GM18868 (cell line): ENCODE data around the gene CSNK1D.

Experiments
- ATAC-seq: cut with Tn5 transposase; IDR thresholded peaks from one replicate; pipeline ENCODE4 v1.9.1; 2021; ENCODE audit warnings: mild to moderate bottlenecking, moderate library complexity; ENCODE audit not compliant: unreplicated experiment

Gene CSNK1D

GRCh38 chr17:82273327-82274133, at the start of gene CSNK1D:
Gene CSNK1D (minus strand): TSS chr17:82273700. CDS start chr17:82273381, 319 bp downstream.
- ATAC-seq, result peak; percentile 75

DNA sequence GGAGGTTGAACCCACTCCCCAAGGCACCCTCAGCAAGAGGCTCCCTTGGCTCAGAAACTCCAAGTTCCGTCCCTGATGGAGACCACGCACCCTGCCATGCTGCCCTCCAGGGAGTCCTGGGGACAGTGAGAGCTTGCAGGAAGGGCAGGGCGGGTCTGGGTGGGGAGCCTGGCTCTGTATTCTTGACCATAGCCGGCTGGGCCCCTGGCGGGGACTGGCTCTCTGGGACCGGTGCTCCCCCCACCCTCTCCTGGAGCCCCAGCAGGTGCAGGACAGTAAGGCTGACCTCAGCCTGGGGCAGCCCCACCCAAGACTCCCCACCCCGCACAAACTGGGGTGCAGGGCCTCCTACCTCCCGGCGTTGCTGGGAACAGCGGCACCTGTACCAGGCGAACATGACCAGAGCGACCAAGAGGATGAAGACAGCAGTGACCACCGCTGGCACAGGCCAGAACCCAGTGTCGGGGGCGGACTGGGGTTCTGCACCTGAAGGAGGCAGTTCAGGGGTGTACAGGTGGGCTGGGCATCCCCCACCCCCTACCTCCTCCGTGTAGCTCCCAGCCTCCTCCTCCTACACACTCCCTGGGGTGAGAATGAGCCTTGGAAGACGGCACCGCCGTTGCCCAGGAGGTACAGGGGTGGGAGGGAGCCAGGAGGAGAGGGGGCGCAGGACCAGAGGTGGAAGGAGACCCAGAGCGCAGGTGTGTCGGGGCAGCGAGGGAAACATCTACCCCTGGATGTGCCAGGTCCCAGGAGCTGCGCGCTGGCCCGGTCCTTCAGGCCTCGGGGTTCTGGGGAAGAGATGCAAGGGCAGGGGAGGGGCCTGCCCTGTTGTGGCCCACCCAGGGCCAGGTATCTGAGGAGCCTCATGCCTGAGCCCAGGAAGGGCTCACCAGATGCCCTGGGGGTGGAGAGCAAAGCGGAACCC, 49.3 kb upstream of the CSNK1D start:
- ATAC-seq, result no peak

DNA sequence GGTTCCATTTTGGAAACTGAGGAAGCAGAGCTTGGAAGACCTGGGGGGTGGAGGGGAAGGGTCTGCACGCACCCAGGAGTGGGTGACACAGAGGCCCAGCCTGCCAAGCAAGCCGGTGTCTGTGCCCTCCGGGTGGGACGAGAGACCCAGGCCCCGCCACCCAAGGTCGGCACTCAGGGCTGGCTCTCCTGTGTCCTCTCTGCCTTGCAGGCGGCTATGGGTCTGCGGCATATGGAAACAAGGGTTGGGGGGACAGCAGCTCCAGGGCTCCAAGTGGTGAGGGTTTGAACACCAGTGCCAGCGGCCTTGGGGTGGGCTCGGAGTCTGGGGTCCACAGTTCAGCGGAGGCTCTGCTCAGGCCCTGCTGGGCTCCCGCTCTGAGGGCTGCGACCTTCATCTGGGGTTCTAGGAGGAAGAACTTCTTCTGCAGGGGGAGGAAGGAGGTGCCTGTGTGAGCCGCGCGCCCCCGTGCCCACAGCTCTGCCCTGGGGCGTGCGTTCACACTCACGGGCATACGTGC, 48.5 kb upstream of the CSNK1D start:
- no peak for ATAC-seq

DNA sequence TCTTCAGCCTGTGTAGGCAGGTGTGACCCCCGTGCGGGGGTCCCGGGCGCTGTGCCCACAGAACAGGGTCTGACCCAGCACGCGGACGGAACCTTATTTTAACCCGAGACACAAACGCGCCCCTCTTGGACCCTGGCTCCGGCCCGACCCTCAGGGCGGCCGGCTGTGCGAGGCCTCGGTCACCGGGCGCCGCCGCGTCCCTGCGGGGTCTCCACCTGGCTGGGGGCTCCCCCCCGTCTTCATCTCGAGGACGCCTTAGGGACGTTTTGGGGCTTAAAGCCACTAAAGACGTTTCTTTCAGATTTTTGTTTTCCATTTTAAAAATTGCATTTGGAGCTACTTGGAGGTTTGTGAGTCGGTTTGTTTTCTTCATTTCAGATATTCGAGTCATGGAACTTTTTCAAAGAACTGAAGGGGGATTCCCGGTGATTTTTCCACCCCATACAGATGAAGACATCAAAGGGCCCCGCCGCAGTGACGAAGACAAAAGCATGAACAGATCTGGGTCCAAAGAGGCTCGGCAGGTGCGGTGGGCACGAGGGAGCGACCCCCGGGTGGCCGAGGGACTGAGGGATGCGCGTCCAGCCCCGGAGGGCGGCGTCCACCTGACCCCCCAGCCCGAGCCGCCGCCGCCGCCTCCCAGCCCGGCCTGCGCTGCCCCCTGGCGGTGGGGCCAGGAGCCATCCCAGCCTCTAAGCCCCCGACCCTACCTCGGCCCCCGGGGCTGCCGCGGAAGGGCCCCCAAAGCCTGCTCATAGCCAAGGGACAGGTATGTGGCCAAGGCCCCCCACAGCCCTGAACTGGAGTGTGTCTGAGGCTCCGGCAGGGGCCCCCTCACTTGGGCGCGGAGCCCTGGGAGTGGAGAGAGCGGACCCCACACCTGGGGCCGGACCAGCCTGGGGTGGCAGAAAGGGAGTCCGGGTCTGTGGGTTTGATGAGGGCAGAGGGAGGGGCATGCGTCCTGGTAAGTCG, 47.7 kb upstream of the CSNK1D start:
- ATAC-seq, result no peak

- ATAC-seq, result no peak
These were observed 46.8 kb upstream of the CSNK1D start for GRCh38 chr17:82320140-82320840.

DNA sequence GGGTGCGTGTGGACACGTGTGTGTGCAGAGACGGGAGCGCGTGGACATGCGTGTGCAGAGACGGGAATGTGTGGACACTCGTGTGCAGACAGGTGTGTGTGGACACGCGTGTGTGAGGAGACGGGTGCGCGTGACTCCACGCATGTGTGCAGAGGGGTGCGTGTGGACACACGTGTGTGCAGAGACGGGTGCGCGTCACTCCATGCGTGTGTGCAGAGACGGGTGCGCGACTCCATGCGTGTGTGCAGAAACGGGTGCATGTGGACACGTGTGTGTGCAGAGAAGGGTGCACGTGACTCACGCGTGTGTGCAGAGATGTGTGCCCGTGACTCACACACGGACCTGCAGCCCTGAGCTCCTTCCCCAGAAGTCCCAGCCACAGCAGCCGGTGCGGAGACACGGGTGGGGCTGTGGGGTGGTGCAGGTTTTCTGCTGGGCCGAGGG, 46.1 kb upstream of the CSNK1D start:
- no peak for ATAC-seq

DNA sequence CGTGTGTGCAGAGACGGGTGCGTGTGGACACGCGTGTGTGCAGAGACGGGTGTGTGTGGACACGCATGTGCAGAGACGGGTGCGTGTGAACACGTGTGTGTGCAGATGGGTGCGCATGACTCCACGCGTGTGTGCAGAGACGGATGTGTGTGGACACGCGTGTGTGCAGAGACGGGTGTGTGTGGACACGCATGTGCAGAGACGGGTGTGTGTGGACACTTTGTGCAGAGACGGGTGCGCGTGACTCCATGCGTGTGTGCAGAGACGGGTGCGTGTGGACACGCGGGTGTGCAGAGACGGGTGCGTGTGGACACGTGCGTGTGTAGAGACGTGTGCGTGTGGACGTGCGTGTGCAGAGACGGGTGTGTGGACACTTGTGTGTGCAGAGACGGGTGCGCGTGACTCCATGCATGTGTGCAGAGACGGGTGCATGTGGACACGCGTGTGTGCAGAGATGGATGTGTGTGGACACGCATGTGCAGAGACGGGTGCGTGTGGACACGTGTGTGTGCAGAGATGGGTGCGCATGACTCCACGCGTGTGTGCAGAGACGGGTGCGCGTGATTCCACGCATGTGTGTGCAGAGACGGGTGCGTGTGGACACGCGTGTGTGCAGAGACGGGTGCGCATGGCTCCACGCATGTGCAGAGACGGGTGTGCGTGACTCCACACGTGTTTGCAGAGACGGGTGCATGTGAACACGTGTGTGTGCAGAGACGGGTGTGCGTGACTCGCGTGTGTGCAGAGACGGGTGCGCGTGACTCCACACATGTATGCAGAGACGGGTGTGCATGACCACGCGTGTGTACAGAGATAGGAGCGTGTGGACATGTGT, 45.5 kb upstream of the CSNK1D start:
- ATAC-seq, result no peak

- no peak for ATAC-seq
These were observed 44.6 kb upstream of the CSNK1D start for GRCh38 chr17:82318169-82318498.

DNA sequence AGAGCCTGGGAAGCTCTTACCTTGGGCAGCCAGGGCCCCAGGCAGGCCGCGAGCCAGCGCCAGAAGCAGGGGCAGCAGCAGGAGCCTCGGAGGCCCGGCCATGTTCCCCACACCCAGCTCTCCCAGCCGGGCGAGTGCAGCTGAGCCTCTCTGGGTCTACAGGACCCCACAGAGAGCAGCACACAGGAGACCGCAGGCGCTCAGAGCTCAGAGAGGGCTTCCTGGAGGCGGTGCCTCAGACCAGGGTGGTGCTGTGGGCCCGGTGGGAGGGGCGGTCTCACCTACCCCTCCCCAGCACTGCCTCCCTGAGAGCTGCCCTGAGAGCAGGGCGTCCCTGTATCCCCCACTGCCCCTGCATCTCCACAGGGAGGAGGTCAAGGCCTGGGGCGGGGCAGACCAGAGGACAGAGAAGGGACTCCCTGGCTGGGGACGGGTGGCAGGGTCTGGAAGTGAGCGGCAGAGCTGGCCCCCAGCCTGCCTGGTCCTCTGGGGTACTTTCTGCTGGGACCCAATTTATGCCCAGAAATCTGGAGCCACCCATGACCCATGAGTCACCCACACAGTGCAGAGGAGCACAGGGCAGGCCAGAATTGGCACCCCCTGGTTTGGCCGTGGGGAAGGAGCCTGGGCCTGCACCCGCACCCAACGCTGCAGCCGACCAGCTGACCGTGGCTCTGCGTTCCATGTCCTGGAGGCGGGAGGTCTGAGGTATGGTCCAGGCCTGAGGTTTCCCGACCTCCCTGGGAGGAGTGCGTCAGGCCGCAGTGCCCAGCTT, 44.1 kb upstream of the CSNK1D start, which contains the start of gene CD7:
Gene CD7 (minus strand): TSS at position 215 of the 775 bp plus-strand sequence. CDS start 113 bp downstream, at position 102.
- no peak for ATAC-seq

DNA sequence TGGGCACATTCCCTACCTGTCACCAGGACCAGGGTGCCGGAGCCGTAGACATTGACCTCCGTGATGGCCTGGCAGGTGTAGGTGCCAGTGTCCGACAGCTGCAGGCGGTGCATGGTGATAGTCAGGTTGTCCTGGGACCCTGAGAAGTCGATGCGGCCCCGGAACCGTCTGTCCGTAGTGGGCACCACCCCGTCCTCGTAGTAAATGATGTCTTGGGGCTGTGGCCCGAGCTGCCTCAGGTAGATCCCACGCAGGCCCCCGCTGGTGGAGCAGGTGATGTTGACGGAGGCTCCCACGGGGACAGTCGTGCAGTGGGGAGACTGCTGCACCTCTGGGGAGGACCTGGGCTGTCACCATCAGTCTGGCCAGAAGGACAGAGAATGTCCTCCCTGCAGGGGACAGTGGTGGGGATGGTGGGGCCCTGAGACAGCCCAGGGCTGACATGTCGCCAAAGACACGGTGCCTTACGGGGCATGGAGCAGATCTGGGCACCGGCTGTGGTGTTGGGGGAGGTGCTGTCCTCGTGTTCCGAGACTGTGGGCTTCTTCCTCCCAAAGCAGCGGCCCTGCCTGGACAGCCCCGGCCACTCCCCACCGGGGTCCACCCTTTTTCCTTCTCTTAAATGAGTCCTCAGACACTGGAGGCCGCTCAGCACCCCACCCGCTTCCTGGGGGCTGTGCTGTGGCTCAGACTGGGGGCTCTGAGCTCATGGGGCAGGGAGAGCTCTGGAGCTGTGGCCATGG, 43.3 kb upstream of the CSNK1D start:
- no peak for ATAC-seq

- ATAC-seq, result no peak
These were observed 42.3 kb upstream of the CSNK1D start for GRCh38 chr17:82315703-82316358.

- ATAC-seq, result no peak
These were observed 41.5 kb upstream of the CSNK1D start for GRCh38 chr17:82314727-82315605.

DNA sequence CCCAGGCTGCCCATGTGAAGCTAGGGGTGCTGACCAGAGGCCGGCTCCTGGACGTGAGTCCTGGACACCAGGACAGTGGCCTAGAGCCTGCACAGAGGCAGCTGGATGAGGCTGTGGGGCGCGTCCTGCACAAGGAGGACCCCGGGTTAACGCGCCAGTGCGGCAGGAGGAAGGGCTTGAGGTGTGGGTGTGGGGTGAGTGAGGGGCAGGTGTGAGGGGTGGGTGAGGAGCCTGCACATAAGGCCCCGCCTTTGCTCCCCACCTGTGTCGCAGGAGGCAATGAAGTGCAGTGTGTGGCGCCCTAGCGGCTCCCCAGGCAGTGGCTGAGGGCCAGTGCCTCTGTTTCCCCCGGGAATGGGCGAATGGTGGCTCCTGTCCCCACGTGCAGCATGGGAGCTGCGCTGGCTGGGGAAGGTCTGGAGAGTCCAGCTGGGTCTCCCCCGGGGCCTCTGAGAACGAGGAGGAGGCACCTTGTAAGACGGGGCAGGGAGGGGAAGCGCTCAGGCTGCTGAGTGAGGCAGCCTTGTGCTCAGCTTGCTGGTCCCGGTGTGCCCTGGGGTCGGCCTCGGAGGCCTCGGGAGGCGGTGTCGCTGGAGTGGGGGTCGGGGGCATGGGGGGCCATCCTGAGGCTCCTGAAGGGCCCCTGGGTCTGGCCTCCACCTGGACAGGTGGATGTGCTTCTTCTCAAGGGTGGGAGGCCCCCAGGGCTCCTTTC, 40.7 kb upstream of the CSNK1D start:
- ATAC-seq, result no peak

DNA sequence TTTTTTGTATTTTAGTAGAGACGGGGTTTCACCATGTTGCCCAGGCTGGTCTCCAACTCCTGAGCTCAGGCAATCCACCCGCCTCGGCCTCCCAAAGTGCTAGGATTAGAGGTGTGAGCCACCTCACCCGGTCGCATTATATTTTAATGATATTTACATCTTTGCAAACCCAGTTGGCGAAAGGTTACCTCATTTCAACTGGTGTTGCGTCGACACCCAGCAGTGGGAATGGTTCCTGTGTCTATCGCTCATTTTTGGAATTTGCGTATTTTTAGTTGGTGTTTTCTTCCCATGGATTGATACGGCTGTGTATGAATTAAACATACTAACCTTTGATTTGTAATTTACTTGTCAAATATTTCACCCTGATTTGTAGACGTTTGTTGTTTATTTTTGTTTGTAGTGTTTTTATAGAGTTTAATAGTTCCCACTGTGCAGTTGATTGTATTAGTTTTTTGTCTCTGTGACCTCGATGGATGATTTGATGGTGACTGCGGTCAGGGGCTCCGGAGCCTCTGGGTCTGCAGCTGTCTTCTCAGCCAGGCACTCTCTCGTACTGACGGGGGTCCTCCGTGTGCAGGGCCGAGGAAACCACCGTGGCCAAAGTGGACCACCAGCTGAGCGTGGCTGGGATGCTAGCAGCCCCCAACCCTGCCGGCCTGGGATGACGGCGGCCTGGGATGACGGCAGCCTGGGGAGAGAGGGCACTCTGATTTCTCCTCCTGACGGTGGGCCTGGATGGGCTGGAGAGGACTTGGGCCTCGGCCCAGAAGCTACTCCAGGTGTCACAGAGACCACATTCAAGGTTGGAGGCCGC, 39.9 kb upstream of the CSNK1D start:
- ATAC-seq, result no peak
